H9 (cell line): ENCODE results near the gene SPEF2. TPM values are rescaled to one million over a fixed set of nuclear protein-coding genes. Genes with fewer than 3 reads are reported as not detected.

Experiments used
- DNase-seq: peaks from one replicate; pipeline ENCODE4 v3.0.0-alpha.2; 2017
- H2AFZ ChIP-seq: one replicate; pipeline ENCODE4 v1.6.1; 2013; ENCODE audit warnings: mild to moderate bottlenecking, low read length, control low read depth, moderate library complexity
- H2AK5ac ChIP-seq: 2 replicates; pipeline ENCODE4 v1.6.1; 2013; ENCODE audit warnings: low read length, control low read depth, mixed read lengths; ENCODE audit not compliant: insufficient read length
- H2BK120ac ChIP-seq: one replicate; pipeline ENCODE4 v1.6.1; 2013; ENCODE audit warnings: low read depth, mild to moderate bottlenecking, low read length, control low read depth, inconsistent platforms; ENCODE audit not compliant: poor library complexity, severe bottlenecking
- H2BK12ac ChIP-seq: 2 replicates; pipeline ENCODE4 v1.6.1; 2013; ENCODE audit warnings: low read length, control low read depth, mixed read lengths, low read depth; ENCODE audit not compliant: insufficient read length
- H2BK15ac ChIP-seq: 2 replicates; pipeline ENCODE4 v1.6.1; 2013; ENCODE audit warnings: low read depth, low read length, control low read depth
- H2BK20ac ChIP-seq: one replicate; pipeline ENCODE4 v1.6.1; 2013; ENCODE audit warnings: low read depth, mild to moderate bottlenecking, low read length, control low read depth, inconsistent platforms; ENCODE audit not compliant: poor library complexity, severe bottlenecking
- H2BK5ac ChIP-seq: 2 replicates; pipeline ENCODE4 v1.6.1; 2013; ENCODE audit warnings: low read length, control low read depth, mixed read lengths; ENCODE audit not compliant: insufficient read length
- H3K14ac ChIP-seq: 2 replicates; pipeline ENCODE4 v1.6.1; 2013; ENCODE audit warnings: low read length, control low read depth; ENCODE audit not compliant: insufficient read depth
- H3K18ac ChIP-seq: 2 replicates; pipeline ENCODE4 v1.6.1; 2013; ENCODE audit warnings: low read depth, mild to moderate bottlenecking, mixed read lengths, low read length, control low read depth; ENCODE audit not compliant: insufficient read length
- H3K23ac ChIP-seq: 2 replicates; pipeline ENCODE4 v1.6.1; 2013; ENCODE audit warnings: low read length, control low read depth, mixed read lengths, low read depth; ENCODE audit not compliant: insufficient read length
- H3K23me2 ChIP-seq: 2 replicates; pipeline ENCODE4 v1.6.1; 2013; ENCODE audit warnings: low read depth, mild to moderate bottlenecking, mixed read lengths, low read length, control low read depth; ENCODE audit not compliant: insufficient read length, poor library complexity, severe bottlenecking
- H3K27ac ChIP-seq: 2 replicates; pipeline ENCODE4 v1.5.1; 2013; ENCODE audit warnings: low read length, control low read depth, mixed read lengths, low read depth; ENCODE audit not compliant: insufficient read length
- H3K27me3 ChIP-seq: 2 replicates; pipeline ENCODE4 v1.6.1; 2013; ENCODE audit warnings: low read length, control low read depth, inconsistent platforms; ENCODE audit not compliant: insufficient read depth
- H3K4ac ChIP-seq: 2 replicates; pipeline ENCODE4 v1.6.1; 2013; ENCODE audit warnings: low read depth, mild to moderate bottlenecking, control low read depth, inconsistent platforms, low read length, moderate library complexity
- H3K4me1 ChIP-seq: 2 replicates; pipeline ENCODE4 v1.6.1; 2013; ENCODE audit warnings: low read length, control low read depth, inconsistent platforms; ENCODE audit not compliant: insufficient read depth
- H3K4me2 ChIP-seq: 2 replicates; pipeline ENCODE4 v1.6.1; 2013; ENCODE audit warnings: low read length, control low read depth, mixed read lengths; ENCODE audit not compliant: insufficient read length, insufficient read depth
- H3K56ac ChIP-seq: 2 replicates; pipeline ENCODE4 v1.6.1; 2013; ENCODE audit warnings: low read depth, mild to moderate bottlenecking, mixed read lengths, low read length, control low read depth; ENCODE audit not compliant: insufficient read length
- H3K79me1 ChIP-seq: 2 replicates; pipeline ENCODE4 v1.6.1; 2013; ENCODE audit warnings: low read depth, mild to moderate bottlenecking, moderate library complexity, low read length, control low read depth, inconsistent platforms; ENCODE audit not compliant: insufficient read depth, poor library complexity, severe bottlenecking
- H3K79me2 ChIP-seq: 2 replicates; pipeline ENCODE4 v1.6.1; 2013; ENCODE audit warnings: low read length, control low read depth, inconsistent platforms; ENCODE audit not compliant: insufficient read depth
- H3K9ac ChIP-seq: 2 replicates; pipeline ENCODE4 v1.6.1; 2013; ENCODE audit warnings: low read length, control low read depth, mixed read lengths; ENCODE audit not compliant: insufficient read length; ENCODE audit errors: extremely low read depth
- H3K9me3 ChIP-seq: one replicate; pipeline ENCODE4 v1.6.1; 2013; ENCODE audit warnings: low read depth, low read length, inconsistent platforms; ENCODE audit not compliant: control insufficient read depth
- H3T11ph ChIP-seq: one replicate; pipeline ENCODE4 v1.6.1; 2013; ENCODE audit warnings: mild to moderate bottlenecking, low read length, control low read depth, inconsistent platforms
- H4K20me1 ChIP-seq: one replicate; pipeline ENCODE4 v1.6.1; 2013; ENCODE audit not compliant: control insufficient read depth, insufficient read length, insufficient read depth
- H4K5ac ChIP-seq: 2 replicates; pipeline ENCODE4 v1.6.1; 2013; ENCODE audit warnings: low read depth, mild to moderate bottlenecking, mixed read lengths, low read length, control low read depth; ENCODE audit not compliant: insufficient read length
- H4K8ac ChIP-seq: replicated peaks from 2 replicates; pipeline ENCODE4 v1.6.1; 2013; ENCODE audit warnings: low read length, control low read depth, mixed read lengths, low read depth; ENCODE audit not compliant: insufficient read length
- H4K91ac ChIP-seq: 2 replicates; pipeline ENCODE4 v1.6.1; 2013; ENCODE audit warnings: low read depth, mild to moderate bottlenecking, moderate library complexity, mixed read lengths, low read length, control low read depth; ENCODE audit not compliant: insufficient read length
- H3K27ac Mint-ChIP-seq, 3 experiments: 2 replicates in 2 of 3; 3 replicates in 1 of 3; pipeline ENCODE4 v1.8.0; 2020 to 2021; ENCODE audit warnings: mixed read lengths in 3 of 3, mild to moderate bottlenecking in 1 of 3, moderate library complexity in 1 of 3
- H3K27me3 Mint-ChIP-seq: 2 replicates; pipeline ENCODE4 v1.8.0; 2021; ENCODE audit warnings: low read depth, mild to moderate bottlenecking, moderate library complexity, mixed read lengths
- H3K36me3 Mint-ChIP-seq, 3 experiments: 2 replicates in 2 of 3; 3 replicates in 1 of 3; pipeline ENCODE4 v1.8.0; 2020 to 2021; ENCODE audit warnings: low read depth in 3 of 3, mixed read lengths in 3 of 3; ENCODE audit not compliant: insufficient read depth in 1 of 3
- H3K4me1 Mint-ChIP-seq, 2 experiments: 2 replicates each; pipeline ENCODE4 v1.8.0; 2020; ENCODE audit warnings: mixed read lengths in 2 of 2
- H3K4me3 Mint-ChIP-seq, 2 experiments: 2 replicates in 1 of 2; 3 replicates in 1 of 2; pipeline ENCODE4 v1.8.0; 2020 to 2021; ENCODE audit warnings: mild to moderate bottlenecking in 2 of 2, mixed read lengths in 2 of 2, moderate library complexity in 1 of 2
- H3K9me3 Mint-ChIP-seq, 2 experiments: 2 replicates in 1 of 2; 3 replicates in 1 of 2; pipeline ENCODE4 v1.8.0; 2020; ENCODE audit warnings: mild to moderate bottlenecking in 2 of 2, mixed read lengths in 2 of 2, moderate library complexity in 1 of 2
- CTCF ChIP-seq: fragments of 200-600 bp; sonication (generic); conservative IDR thresholded peaks from 3 replicates; pipeline ENCODE4 v1.8.0; 2021; ENCODE audit warnings: antibody characterized with exemption, mild to moderate bottlenecking
- whole genome bisulfite sequencing: extraction: QIAGEN DNeasy Blood & Tissue Kit; methylation state at CpG from one replicate; pipeline ENCODE4 v1.1.7; 2013; ENCODE audit warnings: missing lambda C conversion rate, low lambda C conversion rate, mixed read lengths; ENCODE audit not compliant: insufficient read length; ENCODE audit errors: extremely low coverage; 5-methylcytosine and 5-hydroxymethylcytosine counted together
- total RNA-seq: library from RNA; stranded (reverse); gene quantifications from 2 replicates; pipeline ENCODE4 v1.2.1, GENCODE V29; 2021

Gene SPEF2
- total RNA-seq, 1 experiment from 2014 or later: 1.0 TPM

- Histone ChIP-seq H2AK5ac (no peak overlapping the region), H3K4ac (no peak overlapping the region), H4K20me1 (no peaks in the 10 kb centered on the region), H3K14ac (no peak overlapping the region), H3K56ac (no peak overlapping the region), H4K91ac (no peak overlapping the region), H2BK120ac (no peak overlapping the region), H3K18ac (no peak overlapping the region), H2BK20ac (no peak overlapping the region), H3K9ac (no peak overlapping the region), H3K27me3 (no peaks in the 10 kb centered on the region), H2BK15ac (no peak overlapping the region), H4K8ac (no peak overlapping the region), H3K23ac (no peak overlapping the region), H3T11ph (no peak overlapping the region), H3K79me2 (no peaks in the 10 kb centered on the region), H3K23me2 (no peaks in the 10 kb centered on the region), H3K4me1 (no peaks in the 10 kb centered on the region; the same call in 1 of the 2 replicates), H3K79me1 (no peaks in the 10 kb centered on the region), H2BK5ac (no peak overlapping the region), H2BK12ac (no peak overlapping the region), H3K4me2 (no peak overlapping the region), H3K27ac (no peak overlapping the region), H4K5ac (no peak overlapping the region), H3K9me3 (no peaks in the 10 kb centered on the region), H2AFZ (no peak overlapping the region)
- Mint-ChIP-seq H3K27me3 (peaks cover 8% of the 10 kb centered on the region; the same call in 1 of the 2 replicates), H3K4me3 (no peak overlapping the region), H3K9me3 (no peaks in the 10 kb centered on the region), H3K4me1 (peaks cover 4 to 7% of the 10 kb centered on the region in 2 experiments; a peak in 2 of 4 replicates), H3K36me3 (no peaks in the 10 kb centered on the region), H3K27ac (no peak overlapping the region)
- no peak for DNase-seq
- no CpG with 5 or more reads among the region's 1 CpG for WGBS
- TF ChIP-seq CTCF: no peak
Measured at GRCh38 chr5:35647712-35648111, 30.0 kb downstream of the SPEF2 start.
